Skin of body (tissue), 2 donors: Measurements from ENCODE around the gene CELF4. TPM values are rescaled to one million over a fixed set of nuclear protein-coding genes. Genes with fewer than 3 reads are reported as not detected.

Source experiments
- DNase-seq: peaks from one replicate; lab custom pipeline; 2025; lab: John Stamatoyannopoulos, UW
- total RNA-seq: library from RNA; depleted of rRNA; stranded (reverse); fragments of >200 nt; gene quantifications from one replicate; pipeline ENCODE4 v1.2.3, GENCODE V29; 2014

The CELF4 gene
- total RNA-seq, 1 donor from 2014 or later = 0.69 TPM

DNA sequence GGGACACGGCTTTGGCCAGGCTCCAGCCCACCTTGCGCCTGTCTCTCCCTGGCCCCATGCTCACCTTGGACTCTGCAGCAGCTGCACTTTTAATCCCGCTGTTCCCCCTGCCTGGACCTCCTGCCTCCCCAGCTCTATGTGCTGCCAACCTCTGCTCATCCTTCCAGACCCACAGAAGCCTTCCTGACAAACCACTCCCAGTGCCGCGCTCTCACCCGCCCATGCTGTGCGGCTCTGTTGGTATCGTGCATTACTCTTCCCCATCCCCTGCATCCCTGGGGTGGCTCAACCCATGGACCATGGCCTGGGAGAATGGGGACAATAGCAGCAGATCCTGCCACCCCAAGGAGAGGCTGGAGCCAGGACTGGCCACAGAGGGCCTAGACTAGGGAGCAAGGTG, 303.6 kb downstream of the CELF4 start:
- no peak for DNase-seq

DNA sequence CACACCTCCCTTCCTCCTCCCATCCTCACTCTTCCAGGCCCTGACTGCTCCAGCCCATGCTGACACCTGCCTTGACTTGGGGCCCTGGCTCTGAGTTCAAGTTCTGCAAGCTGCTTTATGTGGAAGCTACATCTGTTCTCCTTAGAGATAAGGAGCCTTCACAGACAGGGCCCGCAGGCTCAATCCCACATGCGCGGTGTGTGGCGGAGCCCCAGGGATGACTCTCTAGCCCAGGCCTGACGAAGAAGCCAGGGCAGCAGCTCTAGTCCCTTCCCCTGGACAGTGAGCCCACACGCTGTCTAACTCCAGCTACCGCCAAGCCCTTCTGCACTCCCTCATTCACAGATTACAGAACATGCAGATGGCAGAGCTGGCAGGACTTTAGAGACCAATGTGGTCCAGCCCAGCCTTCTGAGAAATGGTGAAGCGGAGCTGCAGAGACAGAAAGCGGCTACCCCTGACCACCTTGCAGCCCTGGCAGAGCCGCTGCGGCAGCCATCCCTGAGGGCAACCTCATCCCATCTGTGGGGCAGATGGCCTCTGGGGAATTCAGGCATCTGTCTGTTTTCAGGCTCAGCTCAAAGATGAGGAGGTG, 304.3 kb downstream of the CELF4 start:
- DNase-seq = no peak

GRCh38 chr18:37260367-37261093, 305.1 kb downstream of the CELF4 start:
- no peak for DNase-seq

GRCh38 chr18:37259711-37260110, 305.9 kb downstream of the CELF4 start:
- no peak for DNase-seq

- no peak for DNase-seq
These were observed 306.8 kb downstream of the CELF4 start for GRCh38 chr18:37258819-37259218.

DNA sequence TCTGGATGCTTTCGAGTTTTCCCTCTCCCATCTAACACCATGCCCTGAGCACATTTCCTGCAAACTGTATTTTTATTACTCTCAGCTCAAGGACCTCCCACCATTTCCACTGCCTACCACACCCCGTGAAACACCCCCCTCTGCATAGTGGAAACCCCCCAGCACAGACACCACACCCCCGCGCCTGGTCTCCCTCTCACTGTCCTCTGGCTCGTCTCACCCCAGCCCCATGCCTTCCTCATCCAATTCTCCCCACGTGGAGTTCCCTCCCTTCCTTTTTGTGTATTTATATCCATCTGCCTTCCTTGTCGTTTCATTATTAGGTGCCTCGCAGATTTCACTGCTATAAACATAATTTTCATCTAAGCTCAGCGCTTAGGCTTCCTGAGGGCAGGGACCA, 307.5 kb downstream of the CELF4 start:
- no peak for DNase-seq

DNA sequence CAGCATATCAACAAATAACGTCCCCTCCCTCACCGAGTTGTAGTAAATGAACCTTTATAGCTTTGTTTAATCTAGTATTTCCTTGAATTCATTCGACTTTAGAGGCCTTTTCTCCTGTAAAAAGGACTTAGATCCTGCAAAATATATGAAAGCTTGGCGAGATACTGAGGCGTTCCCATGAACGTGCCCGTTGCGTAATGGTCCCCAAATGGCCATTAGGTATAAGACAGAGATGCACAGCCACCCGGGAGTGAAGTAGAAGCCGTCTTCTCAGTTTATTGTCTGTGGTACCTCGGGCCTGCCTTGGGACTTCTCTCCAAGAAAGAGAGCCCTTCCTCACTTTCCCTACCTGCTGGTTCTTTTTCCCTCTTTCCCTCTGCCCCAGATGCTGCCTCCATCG, 310.6 kb downstream of the CELF4 start:
- DNase-seq = no peak

DNA sequence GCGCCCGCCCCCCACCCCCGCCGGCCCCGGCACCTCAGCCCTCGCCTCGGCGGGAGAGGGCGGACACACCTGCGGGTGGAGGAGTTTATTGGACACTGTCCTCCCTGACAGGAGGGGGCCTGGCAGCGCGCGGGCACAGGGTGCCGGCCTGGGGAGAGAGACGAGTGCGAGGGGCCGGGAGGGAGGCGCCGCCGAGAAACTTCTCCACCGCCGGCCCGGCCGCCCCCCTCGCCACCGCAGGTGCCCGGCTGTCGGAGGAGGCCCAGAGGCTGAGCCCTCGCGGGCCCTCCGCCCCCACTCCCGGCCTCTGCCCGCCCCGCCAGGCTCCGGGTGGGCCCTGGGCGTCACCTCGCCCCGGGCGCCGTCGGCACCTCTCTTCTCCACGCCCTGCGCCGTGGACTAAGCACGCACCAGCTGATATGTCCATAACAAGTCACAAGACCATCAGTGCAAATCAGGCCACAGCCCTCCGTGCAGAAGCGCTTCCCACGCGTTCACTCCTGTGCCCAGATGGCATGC, 311.3 kb downstream of the CELF4 start:
- DNase-seq = no peak

GRCh38 chr18:37253394-37254235, 312.0 kb downstream of the CELF4 start:
- no peak for DNase-seq

- DNase-seq = no peak
These were observed 312.7 kb downstream of the CELF4 start for GRCh38 chr18:37252854-37253393.

GRCh38 chr18:37252342-37252741, 313.3 kb downstream of the CELF4 start:
- no peak for DNase-seq

DNA sequence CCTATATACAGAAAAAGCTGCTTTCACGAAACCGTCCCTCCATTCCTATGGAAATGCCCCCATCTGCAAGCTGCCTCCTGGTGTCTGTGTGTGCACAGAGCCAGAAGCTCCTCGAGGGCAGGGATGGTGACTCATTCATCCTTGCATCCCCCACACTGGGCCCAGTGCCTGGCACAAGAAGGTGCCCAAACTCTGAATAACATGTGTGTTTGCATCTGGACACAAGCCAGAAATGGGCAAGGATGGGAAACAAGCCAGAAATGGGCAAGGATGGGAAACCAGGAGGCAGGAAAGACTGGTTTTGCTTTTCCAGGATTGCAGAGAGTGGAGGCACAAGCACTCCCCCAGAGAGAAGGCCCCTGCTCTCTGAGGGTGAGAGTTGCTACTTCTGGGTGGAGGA, 313.9 kb downstream of the CELF4 start:
- no peak for DNase-seq

GRCh38 chr18:37249895-37250618, 315.5 kb downstream of the CELF4 start:
- DNase-seq = no peak

- no peak for DNase-seq
These were observed 316.3 kb downstream of the CELF4 start for GRCh38 chr18:37249171-37249886.

GRCh38 chr18:37248281-37248680, 317.3 kb downstream of the CELF4 start:
- DNase-seq = no peak

DNA sequence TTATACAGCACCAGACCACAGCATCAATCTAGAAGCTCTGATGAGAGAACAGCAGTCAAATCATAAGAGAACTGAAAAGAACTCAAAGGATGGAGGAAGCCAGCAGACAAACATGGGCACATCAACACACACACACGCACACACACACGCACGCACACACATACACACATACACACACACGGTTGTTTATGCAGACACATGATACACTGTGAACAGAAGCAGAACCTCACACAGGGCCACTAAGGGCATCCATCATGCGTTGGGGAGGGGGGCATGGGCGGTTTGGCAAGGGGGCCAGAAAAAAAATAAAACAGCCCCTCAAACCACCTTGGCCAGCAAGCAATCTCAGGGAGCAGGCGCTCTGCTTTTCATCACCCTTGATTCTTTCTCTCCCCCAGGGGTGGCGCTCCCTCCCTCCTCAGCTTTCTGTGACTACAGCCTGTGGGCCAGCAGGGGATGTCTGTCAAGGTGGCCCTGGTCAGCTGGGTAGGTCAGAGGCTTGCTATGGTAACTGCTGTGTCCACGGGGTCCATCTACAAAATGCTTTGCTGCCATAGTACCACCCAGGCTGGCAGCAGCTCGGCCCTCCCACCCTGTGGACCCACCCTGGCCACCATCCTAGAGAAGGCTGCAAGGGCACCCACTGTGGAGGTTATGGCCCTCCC, 318.0 kb downstream of the CELF4 start:
- no peak for DNase-seq

GRCh38 chr18:37246779-37247340, 318.7 kb downstream of the CELF4 start:
- DNase-seq = no peak

GRCh38 chr18:37244618-37245017, 321.0 kb downstream of the CELF4 start:
- no peak for DNase-seq

DNA sequence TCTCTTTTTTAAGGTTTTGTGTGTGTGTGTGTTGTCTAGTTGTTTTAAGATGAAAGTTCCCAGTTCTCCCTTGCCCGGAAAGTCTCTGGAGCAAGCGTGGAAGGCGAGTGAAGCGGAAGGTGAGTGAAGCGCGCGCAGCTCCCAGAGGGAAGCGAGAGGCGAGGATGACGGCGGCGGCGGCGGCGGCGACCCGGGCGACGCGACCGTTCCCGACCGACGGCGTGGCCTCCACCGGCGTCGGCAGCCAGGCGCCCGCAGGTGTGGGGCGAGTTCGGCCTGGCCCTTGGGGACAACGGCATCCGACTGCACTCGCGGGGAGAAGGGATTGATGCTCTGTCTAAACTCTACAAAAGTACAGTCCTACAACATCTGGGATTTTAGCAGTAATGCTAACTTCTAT, 321.9 kb downstream of the CELF4 start:
- DNase-seq = no peak
